ENCODE data around the gene BCAT1. TPM values are rescaled to one million over a fixed set of nuclear protein-coding genes. Genes with fewer than 3 reads are reported as not detected.

BCAT1 gene
- total RNA-seq, 1 experiment from 2014 or later, result 5.8 TPM

GRCh38 chr12:24997496-24997895 is 48.6 kb upstream of the BCAT1 start:
- DNase-seq (ENCODE audit: low read depth, low spot score) (no peak), ATAC-seq (no peak)
- peaks cover 29% of the 10 kb centered on the region for H3K27me3 ChIP-seq (ENCODE audit: control insufficient read depth, insufficient read depth, low read length)
- no TSS peak for BruUV-seq (replicated peaks)
- in situ Hi-C loops (cut with HindIII; ENCODE audit: low pct_unique_long_range_greater_than_20kb, low sequenced_read_pairs) (no loop called here), intact Hi-C loops (cut with micrococcal nuclease; ENCODE audit: unreplicated experiment) (no loop called here)
- no peak for TF ChIP-seq SIN3A (IDR thresholded peaks at IDR 0.05; ENCODE audit: borderline replicate concordance, insufficient read depth, low read depth, low read length)
- no peak for TF ChIP-seq POLR2AphosphoS5 (IDR thresholded peaks at IDR 0.05; ENCODE audit: low read depth, low read length)
- TF ChIP-seq, protein P1, sequence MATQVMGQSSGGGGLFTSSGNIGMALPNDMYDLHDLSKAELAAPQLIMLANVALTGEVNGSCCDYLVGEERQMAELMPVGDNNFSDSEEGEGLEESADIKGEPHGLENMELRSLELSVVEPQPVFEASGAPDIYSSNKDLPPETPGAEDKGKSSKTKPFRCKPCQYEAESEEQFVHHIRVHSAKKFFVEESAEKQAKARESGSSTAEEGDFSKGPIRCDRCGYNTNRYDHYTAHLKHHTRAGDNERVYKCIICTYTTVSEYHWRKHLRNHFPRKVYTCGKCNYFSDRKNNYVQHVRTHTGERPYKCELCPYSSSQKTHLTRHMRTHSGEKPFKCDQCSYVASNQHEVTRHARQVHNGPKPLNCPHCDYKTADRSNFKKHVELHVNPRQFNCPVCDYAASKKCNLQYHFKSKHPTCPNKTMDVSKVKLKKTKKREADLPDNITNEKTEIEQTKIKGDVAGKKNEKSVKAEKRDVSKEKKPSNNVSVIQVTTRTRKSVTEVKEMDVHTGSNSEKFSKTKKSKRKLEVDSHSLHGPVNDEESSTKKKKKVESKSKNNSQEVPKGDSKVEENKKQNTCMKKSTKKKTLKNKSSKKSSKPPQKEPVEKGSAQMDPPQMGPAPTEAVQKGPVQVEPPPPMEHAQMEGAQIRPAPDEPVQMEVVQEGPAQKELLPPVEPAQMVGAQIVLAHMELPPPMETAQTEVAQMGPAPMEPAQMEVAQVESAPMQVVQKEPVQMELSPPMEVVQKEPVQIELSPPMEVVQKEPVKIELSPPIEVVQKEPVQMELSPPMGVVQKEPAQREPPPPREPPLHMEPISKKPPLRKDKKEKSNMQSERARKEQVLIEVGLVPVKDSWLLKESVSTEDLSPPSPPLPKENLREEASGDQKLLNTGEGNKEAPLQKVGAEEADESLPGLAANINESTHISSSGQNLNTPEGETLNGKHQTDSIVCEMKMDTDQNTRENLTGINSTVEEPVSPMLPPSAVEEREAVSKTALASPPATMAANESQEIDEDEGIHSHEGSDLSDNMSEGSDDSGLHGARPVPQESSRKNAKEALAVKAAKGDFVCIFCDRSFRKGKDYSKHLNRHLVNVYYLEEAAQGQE (IDR thresholded peaks at IDR 0.05; ENCODE audit: insufficient read depth in 1 of 2, low read depth in 2 of 2, low read length in 1 of 2), result no peak
- TF ChIP-seq TCF7L2 (IDR thresholded peaks at IDR 0.05; ENCODE audit: low read depth, low read length), result no peak
- TF ChIP-seq CTCF (IDR thresholded peaks at IDR 0.05), result no peak
- H3K9me3 ChIP-seq (ENCODE audit: control insufficient read depth, insufficient read depth, low read depth, low read length), result no peaks in the 10 kb centered on the region
- H3K4me3 ChIP-seq (ENCODE audit: low read depth in 2 of 2, low read length in 2 of 2), result no peak overlapping the region
- CTCF ChIA-PET, result no interaction called here
- POLR2A ChIA-PET, result no interaction called here
- H3K4me1 ChIP-seq (ENCODE audit: control insufficient read depth, insufficient read depth, low read length), result no peaks in the 10 kb centered on the region
- no peak overlapping the region for H3K27ac ChIP-seq (ENCODE audit: low read length)
- H3K36me3 ChIP-seq (ENCODE audit: control insufficient read depth, insufficient read depth, low read length), result no peaks in the 10 kb centered on the region

- ChIA-PET POLR2A (no interaction called here), CTCF (no interaction called here)
- DNase-seq (ENCODE audit: low read depth, low spot score) (no peak), ATAC-seq (no peak)
- H3K27ac ChIP-seq (ENCODE audit: low read length), result no peak overlapping the region
- BruUV-seq (replicated peaks), result no TSS peak
- intact Hi-C loops (cut with micrococcal nuclease; ENCODE audit: unreplicated experiment), result no loop called here
- no peaks in the 10 kb centered on the region for H3K9me3 ChIP-seq (ENCODE audit: control insufficient read depth, insufficient read depth, low read depth, low read length)
- no peaks in the 10 kb centered on the region for H3K4me1 ChIP-seq (ENCODE audit: control insufficient read depth, insufficient read depth, low read length)
- H3K36me3 ChIP-seq (ENCODE audit: control insufficient read depth, insufficient read depth, low read length), result no peaks in the 10 kb centered on the region
- H3K4me3 ChIP-seq (ENCODE audit: low read depth in 2 of 2, low read length in 2 of 2), result no peak overlapping the region
- TF ChIP-seq TCF7L2 (IDR thresholded peaks at IDR 0.05; ENCODE audit: low read depth, low read length) (no peak), CTCF (IDR thresholded peaks at IDR 0.05) (no peak), SIN3A (IDR thresholded peaks at IDR 0.05; ENCODE audit: borderline replicate concordance, insufficient read depth, low read depth, low read length) (no peak)
- H3K27me3 ChIP-seq (ENCODE audit: control insufficient read depth, insufficient read depth, low read length), result peaks cover 34% of the 10 kb centered on the region
- in situ Hi-C loops (cut with HindIII; ENCODE audit: low pct_unique_long_range_greater_than_20kb, low sequenced_read_pairs), result no loop called here
These were observed 47.9 kb upstream of the BCAT1 start for GRCh38 chr12:24996820-24997219.
